Stimulated activated naive CD4-positive, alpha-beta T cell (primary cell): Measurements from ENCODE around the gene NDUFS2.
"Not testable (repeated sequence)": the region's sequence is repeated elsewhere in the genome, so short reads cannot be mapped to it uniquely, and the experiment has no call there.

Experiments
- DNase-seq, 6 experiments: peaks; one replicate each; lab custom pipeline; 2025; lab: John Stamatoyannopoulos, UW

Gene NDUFS2

GRCh38 chr1:161251579-161251978 lies 49.4 kb downstream of the NDUFS2 start:
- DNase-seq = no peak

- not testable (repeated sequence) for DNase-seq
Measured at GRCh38 chr1:161255302-161255701, 53.1 kb downstream of the NDUFS2 start.

GRCh38 chr1:161255955-161256520 lies 53.9 kb downstream of the NDUFS2 start:
- not testable (repeated sequence) for DNase-seq

- peak in 1 of 6 experiments; percentile 3 for DNase-seq
Measured at GRCh38 chr1:161257109-161257508, 54.9 kb downstream of the NDUFS2 start.

GRCh38 chr1:161258439-161259344 lies 56.5 kb downstream of the NDUFS2 start, which contains the start of gene PCP4L1:
TSS of gene PCP4L1 (plus strand) at chr1:161258745. CDS start at chr1:161258975, 230 bp downstream.
- peak in 4 of 6 experiments; percentile 3 to 28 (median 14) for DNase-seq

GRCh38 chr1:161259345-161259702 lies 57.2 kb downstream of the NDUFS2 start:
- no peak for DNase-seq

GRCh38 chr1:161259765-161260164 lies 57.6 kb downstream of the NDUFS2 start:
- no peak for DNase-seq

- DNase-seq = no peak
Measured at GRCh38 chr1:161260376-161261260, 58.5 kb downstream of the NDUFS2 start.

GRCh38 chr1:161261261-161262235 lies 59.4 kb downstream of the NDUFS2 start:
- no peak for DNase-seq
